H9 (cell line): ENCODE data around the gene KMT2B. TPM values are rescaled to one million over a fixed set of nuclear protein-coding genes. Genes with fewer than 3 reads are reported as not detected.

Source experiments
- DNase-seq: peaks from one replicate; pipeline ENCODE4 v3.0.0-alpha.2; 2017
- H2AFZ ChIP-seq: one replicate; pipeline ENCODE4 v1.6.1; 2013; ENCODE audit warnings: mild to moderate bottlenecking, low read length, control low read depth, moderate library complexity
- H2AK5ac ChIP-seq: 2 replicates; pipeline ENCODE4 v1.6.1; 2013; ENCODE audit warnings: low read length, control low read depth, mixed read lengths; ENCODE audit not compliant: insufficient read length
- H2BK120ac ChIP-seq: one replicate; pipeline ENCODE4 v1.6.1; 2013; ENCODE audit warnings: low read depth, mild to moderate bottlenecking, low read length, control low read depth, inconsistent platforms; ENCODE audit not compliant: poor library complexity, severe bottlenecking
- H2BK12ac ChIP-seq: 2 replicates; pipeline ENCODE4 v1.6.1; 2013; ENCODE audit warnings: low read length, control low read depth, mixed read lengths, low read depth; ENCODE audit not compliant: insufficient read length
- H2BK15ac ChIP-seq: 2 replicates; pipeline ENCODE4 v1.6.1; 2013; ENCODE audit warnings: low read depth, low read length, control low read depth
- H2BK20ac ChIP-seq: one replicate; pipeline ENCODE4 v1.6.1; 2013; ENCODE audit warnings: low read depth, mild to moderate bottlenecking, low read length, control low read depth, inconsistent platforms; ENCODE audit not compliant: poor library complexity, severe bottlenecking
- H2BK5ac ChIP-seq: 2 replicates; pipeline ENCODE4 v1.6.1; 2013; ENCODE audit warnings: low read length, control low read depth, mixed read lengths; ENCODE audit not compliant: insufficient read length
- H3K14ac ChIP-seq: 2 replicates; pipeline ENCODE4 v1.6.1; 2013; ENCODE audit warnings: low read length, control low read depth; ENCODE audit not compliant: insufficient read depth
- H3K18ac ChIP-seq: 2 replicates; pipeline ENCODE4 v1.6.1; 2013; ENCODE audit warnings: low read depth, mild to moderate bottlenecking, mixed read lengths, low read length, control low read depth; ENCODE audit not compliant: insufficient read length
- H3K23ac ChIP-seq: 2 replicates; pipeline ENCODE4 v1.6.1; 2013; ENCODE audit warnings: low read length, control low read depth, mixed read lengths, low read depth; ENCODE audit not compliant: insufficient read length
- H3K23me2 ChIP-seq: 2 replicates; pipeline ENCODE4 v1.6.1; 2013; ENCODE audit warnings: low read depth, mild to moderate bottlenecking, mixed read lengths, low read length, control low read depth; ENCODE audit not compliant: insufficient read length, poor library complexity, severe bottlenecking
- H3K27ac ChIP-seq: 2 replicates; pipeline ENCODE4 v1.5.1; 2013; ENCODE audit warnings: low read length, control low read depth, mixed read lengths, low read depth; ENCODE audit not compliant: insufficient read length
- H3K27me3 ChIP-seq: 2 replicates; pipeline ENCODE4 v1.6.1; 2013; ENCODE audit warnings: low read length, control low read depth, inconsistent platforms; ENCODE audit not compliant: insufficient read depth
- H3K4ac ChIP-seq: 2 replicates; pipeline ENCODE4 v1.6.1; 2013; ENCODE audit warnings: low read depth, mild to moderate bottlenecking, control low read depth, inconsistent platforms, low read length, moderate library complexity
- H3K4me1 ChIP-seq: 2 replicates; pipeline ENCODE4 v1.6.1; 2013; ENCODE audit warnings: low read length, control low read depth, inconsistent platforms; ENCODE audit not compliant: insufficient read depth
- H3K4me2 ChIP-seq: 2 replicates; pipeline ENCODE4 v1.6.1; 2013; ENCODE audit warnings: low read length, control low read depth, mixed read lengths; ENCODE audit not compliant: insufficient read length, insufficient read depth
- H3K56ac ChIP-seq: 2 replicates; pipeline ENCODE4 v1.6.1; 2013; ENCODE audit warnings: low read depth, mild to moderate bottlenecking, mixed read lengths, low read length, control low read depth; ENCODE audit not compliant: insufficient read length
- H3K79me1 ChIP-seq: 2 replicates; pipeline ENCODE4 v1.6.1; 2013; ENCODE audit warnings: low read depth, mild to moderate bottlenecking, moderate library complexity, low read length, control low read depth, inconsistent platforms; ENCODE audit not compliant: insufficient read depth, poor library complexity, severe bottlenecking
- H3K79me2 ChIP-seq: 2 replicates; pipeline ENCODE4 v1.6.1; 2013; ENCODE audit warnings: low read length, control low read depth, inconsistent platforms; ENCODE audit not compliant: insufficient read depth
- H3K9ac ChIP-seq: 2 replicates; pipeline ENCODE4 v1.6.1; 2013; ENCODE audit warnings: low read length, control low read depth, mixed read lengths; ENCODE audit not compliant: insufficient read length; ENCODE audit errors: extremely low read depth
- H3K9me3 ChIP-seq: one replicate; pipeline ENCODE4 v1.6.1; 2013; ENCODE audit warnings: low read depth, low read length, inconsistent platforms; ENCODE audit not compliant: control insufficient read depth
- H3T11ph ChIP-seq: one replicate; pipeline ENCODE4 v1.6.1; 2013; ENCODE audit warnings: mild to moderate bottlenecking, low read length, control low read depth, inconsistent platforms
- H4K20me1 ChIP-seq: one replicate; pipeline ENCODE4 v1.6.1; 2013; ENCODE audit not compliant: control insufficient read depth, insufficient read length, insufficient read depth
- H4K5ac ChIP-seq: 2 replicates; pipeline ENCODE4 v1.6.1; 2013; ENCODE audit warnings: low read depth, mild to moderate bottlenecking, mixed read lengths, low read length, control low read depth; ENCODE audit not compliant: insufficient read length
- H4K8ac ChIP-seq: replicated peaks from 2 replicates; pipeline ENCODE4 v1.6.1; 2013; ENCODE audit warnings: low read length, control low read depth, mixed read lengths, low read depth; ENCODE audit not compliant: insufficient read length
- H4K91ac ChIP-seq: 2 replicates; pipeline ENCODE4 v1.6.1; 2013; ENCODE audit warnings: low read depth, mild to moderate bottlenecking, moderate library complexity, mixed read lengths, low read length, control low read depth; ENCODE audit not compliant: insufficient read length
- H3K27ac Mint-ChIP-seq, 3 experiments: 2 replicates in 2 of 3; 3 replicates in 1 of 3; pipeline ENCODE4 v1.8.0; 2020 to 2021; ENCODE audit warnings: mixed read lengths in 3 of 3, mild to moderate bottlenecking in 1 of 3, moderate library complexity in 1 of 3
- H3K27me3 Mint-ChIP-seq: 2 replicates; pipeline ENCODE4 v1.8.0; 2021; ENCODE audit warnings: low read depth, mild to moderate bottlenecking, moderate library complexity, mixed read lengths
- H3K36me3 Mint-ChIP-seq, 3 experiments: 2 replicates in 2 of 3; 3 replicates in 1 of 3; pipeline ENCODE4 v1.8.0; 2020 to 2021; ENCODE audit warnings: low read depth in 3 of 3, mixed read lengths in 3 of 3; ENCODE audit not compliant: insufficient read depth in 1 of 3
- H3K4me1 Mint-ChIP-seq, 2 experiments: 2 replicates each; pipeline ENCODE4 v1.8.0; 2020; ENCODE audit warnings: mixed read lengths in 2 of 2
- H3K4me3 Mint-ChIP-seq, 2 experiments: 2 replicates in 1 of 2; 3 replicates in 1 of 2; pipeline ENCODE4 v1.8.0; 2020 to 2021; ENCODE audit warnings: mild to moderate bottlenecking in 2 of 2, mixed read lengths in 2 of 2, moderate library complexity in 1 of 2
- H3K9me3 Mint-ChIP-seq, 2 experiments: 2 replicates in 1 of 2; 3 replicates in 1 of 2; pipeline ENCODE4 v1.8.0; 2020; ENCODE audit warnings: mild to moderate bottlenecking in 2 of 2, mixed read lengths in 2 of 2, moderate library complexity in 1 of 2
- CTCF ChIP-seq: fragments of 200-600 bp; sonication (generic); conservative IDR thresholded peaks from 3 replicates; pipeline ENCODE4 v1.8.0; 2021; ENCODE audit warnings: antibody characterized with exemption, mild to moderate bottlenecking
- WGBS: extraction: QIAGEN DNeasy Blood & Tissue Kit; methylation state at CpG from one replicate; pipeline ENCODE4 v1.1.7; 2013; ENCODE audit warnings: missing lambda C conversion rate, low lambda C conversion rate, mixed read lengths; ENCODE audit not compliant: insufficient read length; ENCODE audit errors: extremely low coverage; 5-methylcytosine and 5-hydroxymethylcytosine counted together
- total RNA-seq: library from RNA; stranded (reverse); gene quantifications from 2 replicates; pipeline ENCODE4 v1.2.1, GENCODE V29; 2021

Gene KMT2B
- total RNA-seq, 1 experiment from 2014 or later: 47.7 TPM

- peaks cover 2% of the 10 kb centered on the region for H3K23me2 ChIP-seq
- no peak overlapping the region for H2AK5ac ChIP-seq
- no peak overlapping the region for H3K4ac ChIP-seq
- H3K56ac ChIP-seq: no peak overlapping the region
- H3K23ac ChIP-seq: no peak overlapping the region
- H4K8ac ChIP-seq: no peak overlapping the region
- no peaks in the 10 kb centered on the region for H3K79me1 ChIP-seq
- DNase-seq: no peak
- Mint-ChIP-seq H3K4me1 (peaks cover 4 to 6% of the 10 kb centered on the region in 2 experiments; a peak in 2 of 4 replicates), H3K9me3 (no peaks in the 10 kb centered on the region), H3K36me3 (peaks cover 48 to 72% (median 67%) of the 10 kb centered on the region in 3 experiments), H3K4me3 (no peak overlapping the region), H3K27me3 (no peaks in the 10 kb centered on the region), H3K27ac (peak overlapping the region in 1 of 3 experiments; percentile 32; a peak in 1 of 7 replicates)
- H3T11ph ChIP-seq: no peak overlapping the region
- no peak overlapping the region for H3K18ac ChIP-seq
- no peaks in the 10 kb centered on the region for H3K27me3 ChIP-seq
- H3K79me2 ChIP-seq: no peaks in the 10 kb centered on the region
- no peaks in the 10 kb centered on the region for H3K9me3 ChIP-seq
- H3K14ac ChIP-seq: no peak overlapping the region
- WGBS: no CpG with 5 or more reads among the region's 5 CpGs
- H2BK15ac ChIP-seq: no peak overlapping the region
- H2BK120ac ChIP-seq: no peak overlapping the region
- no peak overlapping the region for H2AFZ ChIP-seq
- no peak overlapping the region for H3K27ac ChIP-seq
- no peak overlapping the region for H4K5ac ChIP-seq
- no peak overlapping the region for H3K9ac ChIP-seq
- no peak overlapping the region for H2BK5ac ChIP-seq
- no peak overlapping the region for H2BK20ac ChIP-seq
- no peak overlapping the region for H4K91ac ChIP-seq
- no peaks in the 10 kb centered on the region for H3K4me1 ChIP-seq
- TF ChIP-seq CTCF: no peak
- no peak overlapping the region for H2BK12ac ChIP-seq
- no peak overlapping the region for H3K4me2 ChIP-seq
- no peaks in the 10 kb centered on the region for H4K20me1 ChIP-seq
Measured at GRCh38 chr19:35734889-35735288, 17.1 kb downstream of the KMT2B start.
